Lower lobe of right lung (tissue), 2 donors: ENCODE data around the gene SPRING1. TPM values are rescaled to one million over a fixed set of nuclear protein-coding genes. Genes with fewer than 3 reads are reported as not detected.

Experiments
- ATAC-seq, 2 donors: fragments of 200-7000 bp; cut with Tn5 transposase; one replicate each; pipeline ENCODE4 v1.9.1; 2020 to 2022; ENCODE audit warnings: mild to moderate bottlenecking in 2 of 2, moderate library complexity in 2 of 2
- DNase-seq: peaks from one replicate; pipeline ENCODE4 v3.0.0-alpha.2; 2020
- H3K27ac ChIP-seq: fragments of 200-600 bp; one replicate; pipeline ENCODE4 v1.8.0; 2022
- H3K27me3 ChIP-seq: fragments of 200-600 bp; one replicate; pipeline ENCODE4 v1.8.0; 2022; ENCODE audit warnings: low read depth
- H3K36me3 ChIP-seq: fragments of 200-600 bp; one replicate; pipeline ENCODE4 v1.8.0; 2022; ENCODE audit warnings: mild to moderate bottlenecking
- H3K4me1 ChIP-seq: fragments of 200-600 bp; one replicate; pipeline ENCODE4 v1.8.0; 2022
- H3K4me3 ChIP-seq: fragments of 200-600 bp; one replicate; pipeline ENCODE4 v1.8.0; 2022; ENCODE audit warnings: mild to moderate bottlenecking
- H3K9me3 ChIP-seq: fragments of 200-600 bp; one replicate; pipeline ENCODE4 v1.8.0; 2022
- intact Hi-C: fragments of 100-400 bp; cut with DNase I; formaldehyde crosslinking; loops from one replicate; pipeline ENCODE4 v1.11.0; 2022
- long read RNA-seq: library from polyadenylated mRNA; unstranded; transcript quantifications from one replicate; pipeline ENCODE4 v2.0.0, GENCODE V29; 2021
- total RNA-seq: library from RNA; stranded (reverse); fragmentation: NEBNext Ultra II Directional; extraction: Animal tissue kit (Norgen Biotek cat#: 25700); gene quantifications from one replicate; pipeline ENCODE4 v1.2.1, GENCODE V29; 2021
- TF ChIP-seq, protein P1 (sequence below): fragments of 200-600 bp; IDR thresholded peaks from one replicate; pipeline ENCODE4 v1.8.0; 2022; ENCODE audit warnings: antibody characterized with exemption, mild to moderate bottlenecking
- donor health status: DM: no; HTN: yes; CAD: no; lungs with severe emphysema.

The SPRING1 gene, protein sequence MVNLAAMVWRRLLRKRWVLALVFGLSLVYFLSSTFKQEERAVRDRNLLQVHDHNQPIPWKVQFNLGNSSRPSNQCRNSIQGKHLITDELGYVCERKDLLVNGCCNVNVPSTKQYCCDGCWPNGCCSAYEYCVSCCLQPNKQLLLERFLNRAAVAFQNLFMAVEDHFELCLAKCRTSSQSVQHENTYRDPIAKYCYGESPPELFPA
- total RNA-seq, result 84.3 TPM
- long read RNA-seq, full-length matches to known transcripts, result 116 of 142 reads
- long read RNA-seq, partial matches to known transcripts, result 3 of 142 reads
- long read RNA-seq, other reads (novel, unspliced or antisense), result 23 of 142 reads

DNA sequence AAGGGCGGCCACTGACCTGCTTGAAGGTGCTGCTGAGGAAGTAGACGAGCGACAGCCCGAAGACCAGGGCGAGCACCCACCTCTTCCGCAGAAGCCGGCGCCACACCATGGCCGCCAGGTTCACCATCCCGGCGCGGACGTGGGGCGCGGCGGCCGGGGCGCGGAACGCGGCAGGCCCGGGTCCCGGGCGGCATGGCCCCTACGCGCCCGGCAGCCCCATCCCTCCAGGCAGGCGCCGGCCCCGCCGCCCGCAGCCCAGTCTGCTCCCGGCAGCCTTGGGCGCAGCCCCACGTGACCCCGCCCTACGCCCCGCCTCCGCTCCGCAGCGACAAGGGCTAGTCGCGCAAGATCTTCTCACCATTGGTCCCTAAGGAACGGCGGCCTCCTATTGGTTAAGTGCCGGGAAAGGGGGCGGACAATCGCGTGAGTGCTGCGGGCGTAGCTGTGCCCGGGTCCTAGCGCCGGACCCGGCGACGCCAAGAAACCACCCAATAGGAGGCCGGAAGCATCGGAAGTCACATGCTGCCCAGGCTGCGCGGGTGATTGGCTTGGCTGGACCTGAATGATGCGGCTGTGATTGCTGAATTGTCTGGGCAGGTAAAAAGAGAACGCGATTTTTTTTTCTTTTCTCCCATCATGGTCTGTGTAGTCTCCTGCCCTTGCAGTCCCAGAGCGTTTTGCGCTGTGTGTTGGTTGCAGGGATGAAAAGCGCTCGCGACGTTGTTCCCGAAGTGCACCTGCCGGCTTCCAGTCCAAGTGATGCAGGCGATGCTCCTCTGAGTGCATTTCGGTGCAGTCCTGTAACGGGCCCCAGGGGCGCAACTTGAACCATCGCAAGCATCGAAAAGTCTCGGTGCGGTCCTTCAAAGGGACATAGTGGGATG is at the start of gene SPRING1, which contains the start of gene RNFT2:
Gene SPRING1 (minus strand): TSS at position 296 of the 884 bp plus-strand sequence. CDS start 169 bp downstream, at position 127.
Gene RNFT2 (plus strand): TSS at position 542 of the 884 bp plus-strand sequence. CDS start 2,183 bp downstream, outside the sequence.
- Histone ChIP-seq H3K4me1 (peaks cover 15% of the 10 kb centered on the region), H3K27ac (peak within 1 kb of the TSS; percentile 79), H3K36me3 (peaks cover 23% of the 10 kb centered on the region), H3K9me3 (no peaks in the 10 kb centered on the region), H3K4me3 (peak within 1 kb of the TSS; percentile 81), H3K27me3 (no peaks in the 10 kb centered on the region)
- peak; percentile 96 to 99 for ATAC-seq
- DNase-seq, result peak; percentile 99
- TF ChIP-seq, protein P1, sequence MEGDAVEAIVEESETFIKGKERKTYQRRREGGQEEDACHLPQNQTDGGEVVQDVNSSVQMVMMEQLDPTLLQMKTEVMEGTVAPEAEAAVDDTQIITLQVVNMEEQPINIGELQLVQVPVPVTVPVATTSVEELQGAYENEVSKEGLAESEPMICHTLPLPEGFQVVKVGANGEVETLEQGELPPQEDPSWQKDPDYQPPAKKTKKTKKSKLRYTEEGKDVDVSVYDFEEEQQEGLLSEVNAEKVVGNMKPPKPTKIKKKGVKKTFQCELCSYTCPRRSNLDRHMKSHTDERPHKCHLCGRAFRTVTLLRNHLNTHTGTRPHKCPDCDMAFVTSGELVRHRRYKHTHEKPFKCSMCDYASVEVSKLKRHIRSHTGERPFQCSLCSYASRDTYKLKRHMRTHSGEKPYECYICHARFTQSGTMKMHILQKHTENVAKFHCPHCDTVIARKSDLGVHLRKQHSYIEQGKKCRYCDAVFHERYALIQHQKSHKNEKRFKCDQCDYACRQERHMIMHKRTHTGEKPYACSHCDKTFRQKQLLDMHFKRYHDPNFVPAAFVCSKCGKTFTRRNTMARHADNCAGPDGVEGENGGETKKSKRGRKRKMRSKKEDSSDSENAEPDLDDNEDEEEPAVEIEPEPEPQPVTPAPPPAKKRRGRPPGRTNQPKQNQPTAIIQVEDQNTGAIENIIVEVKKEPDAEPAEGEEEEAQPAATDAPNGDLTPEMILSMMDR, result no peak
- intact Hi-C loops, result no loop called here

DNA sequence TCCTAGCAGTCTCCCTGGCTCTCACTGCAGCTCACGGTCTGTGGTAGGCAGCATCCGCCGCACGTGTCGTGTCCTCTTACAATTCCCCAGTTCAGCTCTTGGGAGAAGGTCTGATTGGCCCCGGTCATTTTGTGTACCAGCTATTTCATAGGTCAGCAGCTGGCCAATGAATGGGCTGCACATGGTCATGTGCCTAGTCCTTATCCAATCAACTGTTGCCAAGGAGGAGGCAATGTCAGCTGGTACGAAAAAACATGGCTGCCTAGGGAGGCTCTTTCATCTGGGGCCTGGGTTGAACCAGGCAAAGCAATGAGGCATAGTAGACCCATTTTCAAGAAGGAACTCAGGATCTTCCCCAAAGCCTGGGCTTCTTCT is 46.4 kb upstream of the SPRING1 start:
- Histone ChIP-seq H3K36me3 (no peaks in the 10 kb centered on the region), H3K4me3 (no peak overlapping the region), H3K4me1 (no peaks in the 10 kb centered on the region), H3K9me3 (no peaks in the 10 kb centered on the region), H3K27ac (no peak overlapping the region), H3K27me3 (no peaks in the 10 kb centered on the region)
- intact Hi-C loops, result no loop called here
- DNase-seq, result no peak
- no peak for ATAC-seq
- TF ChIP-seq, protein P1, result no peak

DNA sequence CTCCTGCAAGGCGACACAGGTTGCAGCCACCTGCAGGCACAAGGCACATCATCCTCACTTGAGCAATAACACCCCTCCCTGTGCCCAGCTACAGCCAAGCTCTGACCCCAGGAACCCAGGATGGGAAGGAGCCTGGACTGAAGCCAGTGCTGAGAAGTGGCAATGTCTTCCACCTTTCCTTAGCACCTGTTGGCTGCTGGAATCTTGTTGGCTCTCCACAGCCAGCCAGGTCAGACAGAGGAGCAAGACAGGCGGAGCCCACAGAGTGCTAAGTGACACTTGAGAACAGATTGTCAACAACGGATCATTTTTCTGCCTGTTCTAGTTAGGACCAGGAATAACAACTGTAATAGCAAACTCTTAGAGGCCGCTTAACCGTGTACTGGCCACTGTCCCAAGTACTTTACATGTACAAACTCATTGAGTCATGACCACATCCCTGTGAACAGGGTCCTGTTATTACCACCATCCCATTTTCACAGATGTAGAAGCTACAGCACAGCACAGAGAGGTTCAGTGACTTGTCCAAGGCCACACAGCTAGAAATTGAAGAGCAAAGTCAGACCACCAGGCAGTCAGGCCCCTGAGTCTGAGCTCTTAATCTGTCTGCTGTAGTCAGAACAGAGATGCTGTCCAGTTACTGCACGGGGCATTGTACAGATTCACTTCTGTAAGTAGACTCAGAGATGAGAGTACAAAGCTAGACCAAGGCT is 45.8 kb upstream of the SPRING1 start:
- intact Hi-C loops, result no loop called here
- Histone ChIP-seq H3K27me3 (no peaks in the 10 kb centered on the region), H3K9me3 (no peaks in the 10 kb centered on the region), H3K27ac (no peak overlapping the region), H3K4me3 (no peak overlapping the region), H3K4me1 (no peaks in the 10 kb centered on the region), H3K36me3 (no peaks in the 10 kb centered on the region)
- ATAC-seq (peak; percentile 93), DNase-seq (peak; percentile 66)
- TF ChIP-seq, protein P1, result no peak

DNA sequence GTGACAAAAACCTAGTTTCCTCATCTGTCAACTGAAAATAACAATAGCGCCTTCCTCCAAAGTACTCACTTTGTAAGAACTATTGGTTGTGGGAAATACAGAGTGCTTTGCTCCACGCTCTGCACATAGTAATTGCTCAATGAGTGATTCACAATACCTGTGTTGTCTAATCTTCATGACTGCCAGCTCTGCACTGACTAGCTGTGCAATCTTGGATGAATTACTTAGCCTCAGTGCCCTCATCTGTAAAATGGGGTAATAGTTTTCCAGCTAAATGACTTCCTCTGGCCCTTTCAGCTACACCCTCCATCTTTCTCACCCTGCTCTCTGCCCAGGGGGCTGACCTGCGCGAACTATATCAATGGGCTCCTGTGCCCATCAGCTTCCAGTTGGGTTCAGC is 43.1 kb upstream of the SPRING1 start:
- no peak for DNase-seq
- intact Hi-C loops, result no loop called here
- TF ChIP-seq, protein P1, result no peak

DNA sequence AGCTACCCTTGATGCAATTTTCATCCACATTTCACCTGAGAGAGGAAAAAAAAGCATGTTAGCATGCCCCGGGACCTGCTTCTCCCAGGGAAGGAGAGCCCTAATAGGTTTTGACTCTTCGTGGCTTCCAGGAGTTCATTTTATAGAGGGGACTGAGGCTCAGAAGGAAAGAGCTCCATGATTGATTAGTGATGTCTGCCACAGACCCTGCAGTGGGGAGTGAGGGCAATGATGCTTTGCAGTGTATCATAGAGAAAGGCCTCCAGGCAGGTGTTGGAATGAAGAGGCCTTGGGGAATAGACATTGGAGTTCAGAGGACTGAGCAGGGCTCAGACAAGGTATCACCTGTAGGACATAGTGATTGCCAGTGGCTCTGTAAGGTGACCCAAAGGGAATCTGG is 41.7 kb upstream of the SPRING1 start:
- Histone ChIP-seq H3K36me3 (no peaks in the 10 kb centered on the region), H3K4me3 (no peak overlapping the region), H3K27ac (no peak overlapping the region), H3K27me3 (no peaks in the 10 kb centered on the region), H3K9me3 (no peaks in the 10 kb centered on the region), H3K4me1 (no peaks in the 10 kb centered on the region)
- ATAC-seq, result no peak
- intact Hi-C loops, result no loop called here
- no peak for DNase-seq
- TF ChIP-seq, protein P1, result no peak

More for the DNA sequence above, 43.1 kb upstream of the SPRING1 start:
- no peaks in the 10 kb centered on the region for H3K9me3 ChIP-seq
- H3K27me3 ChIP-seq, result no peaks in the 10 kb centered on the region
- no peak overlapping the region for H3K27ac ChIP-seq
- no peak overlapping the region for H3K4me3 ChIP-seq
- no peaks in the 10 kb centered on the region for H3K4me1 ChIP-seq
- H3K36me3 ChIP-seq, result no peaks in the 10 kb centered on the region
- no peak for ATAC-seq
